ENCODE results near the gene ADAMTSL2.

- TF ChIP-seq GABPA (IDR thresholded peaks at IDR 0.05; ENCODE audit: low read depth) = no peak
- TF ChIP-seq CTCF (IDR thresholded peaks at IDR 0.05; ENCODE audit: insufficient read depth, low read length) = no peak
- no peak for TF ChIP-seq POLR2AphosphoS5 (IDR thresholded peaks at IDR 0.05; ENCODE audit: low read depth)
- no peak for TF ChIP-seq REST (IDR thresholded peaks at IDR 0.05; ENCODE audit: insufficient replicate concordance, low read depth)
- no peak for TF ChIP-seq SPI1 (IDR thresholded peaks at IDR 0.05; ENCODE audit: borderline replicate concordance, low read depth)
These were observed 42.2 kb upstream of the ADAMTSL2 start for GRCh38 chr9:133492061-133493021.

All from HL-60 (cell line).